BE2C (cell line): ENCODE data around the gene PRDM15. TPM values are rescaled to one million over a fixed set of nuclear protein-coding genes. Genes with fewer than 3 reads are reported as not detected.

Experiments used
- DNase-seq: peaks from one replicate; pipeline ENCODE4 v3.0.0-alpha.2; 2020
- H3K27me3 ChIP-seq: fragments of 250-450 bp; sonication (Bioruptor Pico); 2 replicates; pipeline ENCODE4 v1.5.1; 2020; ENCODE audit warnings: mild to moderate bottlenecking
- H3K36me3 ChIP-seq: fragments of 250-450 bp; sonication (Bioruptor Pico); 2 replicates; pipeline ENCODE4 v1.5.1; 2020; ENCODE audit warnings: mild to moderate bottlenecking
- H3K4me1 ChIP-seq: fragments of 250-450 bp; sonication (Bioruptor Pico); 2 replicates; pipeline ENCODE4 v1.5.1; 2020
- H3K4me3 ChIP-seq: 2 replicates; pipeline ENCODE4 v1.5.1; 2011; ENCODE audit warnings: low read depth, low read length
- H3K9me3 ChIP-seq: fragments of 250-450 bp; sonication (Bioruptor Pico); 2 replicates; pipeline ENCODE4 v1.5.1; 2020
- polyA plus RNA-seq: library from polyadenylated mRNA; unstranded; fragments of >200 nt; gene quantifications from one replicate; pipeline ENCODE4 v1.2.1, GENCODE V29; 2012; ENCODE audit warnings: low read depth, missing spikeins; ENCODE audit not compliant: insufficient read length, insufficient read depth
- TF ChIP-seq, protein P1 (sequence below): IDR thresholded peaks from 2 replicates; pipeline ENCODE4 v1.5.1; 2012; ENCODE audit warnings: mild to moderate bottlenecking, low read depth, low read length

PRDM15 gene, protein sequence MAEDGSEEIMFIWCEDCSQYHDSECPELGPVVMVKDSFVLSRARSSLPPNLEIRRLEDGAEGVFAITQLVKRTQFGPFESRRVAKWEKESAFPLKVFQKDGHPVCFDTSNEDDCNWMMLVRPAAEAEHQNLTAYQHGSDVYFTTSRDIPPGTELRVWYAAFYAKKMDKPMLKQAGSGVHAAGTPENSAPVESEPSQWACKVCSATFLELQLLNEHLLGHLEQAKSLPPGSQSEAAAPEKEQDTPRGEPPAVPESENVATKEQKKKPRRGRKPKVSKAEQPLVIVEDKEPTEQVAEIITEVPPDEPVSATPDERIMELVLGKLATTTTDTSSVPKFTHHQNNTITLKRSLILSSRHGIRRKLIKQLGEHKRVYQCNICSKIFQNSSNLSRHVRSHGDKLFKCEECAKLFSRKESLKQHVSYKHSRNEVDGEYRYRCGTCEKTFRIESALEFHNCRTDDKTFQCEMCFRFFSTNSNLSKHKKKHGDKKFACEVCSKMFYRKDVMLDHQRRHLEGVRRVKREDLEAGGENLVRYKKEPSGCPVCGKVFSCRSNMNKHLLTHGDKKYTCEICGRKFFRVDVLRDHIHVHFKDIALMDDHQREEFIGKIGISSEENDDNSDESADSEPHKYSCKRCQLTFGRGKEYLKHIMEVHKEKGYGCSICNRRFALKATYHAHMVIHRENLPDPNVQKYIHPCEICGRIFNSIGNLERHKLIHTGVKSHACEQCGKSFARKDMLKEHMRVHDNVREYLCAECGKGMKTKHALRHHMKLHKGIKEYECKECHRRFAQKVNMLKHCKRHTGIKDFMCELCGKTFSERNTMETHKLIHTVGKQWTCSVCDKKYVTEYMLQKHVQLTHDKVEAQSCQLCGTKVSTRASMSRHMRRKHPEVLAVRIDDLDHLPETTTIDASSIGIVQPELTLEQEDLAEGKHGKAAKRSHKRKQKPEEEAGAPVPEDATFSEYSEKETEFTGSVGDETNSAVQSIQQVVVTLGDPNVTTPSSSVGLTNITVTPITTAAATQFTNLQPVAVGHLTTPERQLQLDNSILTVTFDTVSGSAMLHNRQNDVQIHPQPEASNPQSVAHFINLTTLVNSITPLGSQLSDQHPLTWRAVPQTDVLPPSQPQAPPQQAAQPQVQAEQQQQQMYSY
- 11.9 TPM for polyA plus RNA-seq

DNA sequence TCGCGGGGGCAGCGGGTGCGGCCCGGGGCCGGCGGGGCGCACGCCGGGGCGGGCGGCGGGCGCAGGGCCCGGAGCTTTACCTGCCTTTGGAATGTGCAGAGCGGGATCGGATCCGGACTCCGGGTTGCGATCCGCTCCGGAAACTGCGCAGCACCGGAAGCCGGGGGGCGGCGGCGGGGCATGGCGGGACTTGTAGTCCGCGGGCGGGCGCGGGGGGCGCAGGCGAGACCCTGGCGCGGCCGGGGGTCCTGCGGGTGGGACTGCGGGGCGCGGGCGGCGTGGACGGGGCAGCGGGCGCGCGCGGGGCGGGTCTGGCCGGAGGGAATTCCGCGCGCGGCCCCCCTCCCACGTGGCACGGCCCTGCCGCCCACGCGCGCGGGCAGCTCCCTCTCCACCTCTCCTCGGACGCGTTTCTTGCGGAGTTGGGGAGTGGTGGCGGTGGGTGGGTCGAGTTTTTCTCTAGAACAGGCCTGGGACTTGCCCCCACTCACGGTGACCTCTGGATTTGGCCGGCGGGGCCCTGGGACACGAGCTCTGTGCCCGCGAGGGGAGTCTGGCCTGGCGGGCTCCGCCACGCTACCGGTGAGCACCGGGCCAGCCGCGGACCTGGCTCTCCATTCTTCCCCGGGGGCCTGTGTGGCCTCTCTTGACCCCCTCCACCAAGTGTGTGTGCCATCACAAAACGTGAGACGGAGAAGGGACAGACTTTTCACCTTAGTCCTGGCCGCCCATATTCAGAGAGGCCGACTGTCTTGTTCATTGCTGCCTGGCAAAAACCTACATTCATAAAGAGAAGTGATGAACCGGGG is at the start of gene PRDM15:
Gene PRDM15 (minus strand): TSS at position 155 of the 809 bp plus-strand sequence. CDS start 18,981 bp downstream, outside the sequence.
- Histone ChIP-seq H3K9me3 (no peaks in the 10 kb centered on the region), H3K4me1 (no peaks in the 10 kb centered on the region), H3K27me3 (no peaks in the 10 kb centered on the region), H3K4me3 (peak within 1 kb of the TSS; percentile 87), H3K36me3 (no peaks in the 10 kb centered on the region)
- DNase-seq = peak; percentile 89
- TF ChIP-seq, protein P1, sequence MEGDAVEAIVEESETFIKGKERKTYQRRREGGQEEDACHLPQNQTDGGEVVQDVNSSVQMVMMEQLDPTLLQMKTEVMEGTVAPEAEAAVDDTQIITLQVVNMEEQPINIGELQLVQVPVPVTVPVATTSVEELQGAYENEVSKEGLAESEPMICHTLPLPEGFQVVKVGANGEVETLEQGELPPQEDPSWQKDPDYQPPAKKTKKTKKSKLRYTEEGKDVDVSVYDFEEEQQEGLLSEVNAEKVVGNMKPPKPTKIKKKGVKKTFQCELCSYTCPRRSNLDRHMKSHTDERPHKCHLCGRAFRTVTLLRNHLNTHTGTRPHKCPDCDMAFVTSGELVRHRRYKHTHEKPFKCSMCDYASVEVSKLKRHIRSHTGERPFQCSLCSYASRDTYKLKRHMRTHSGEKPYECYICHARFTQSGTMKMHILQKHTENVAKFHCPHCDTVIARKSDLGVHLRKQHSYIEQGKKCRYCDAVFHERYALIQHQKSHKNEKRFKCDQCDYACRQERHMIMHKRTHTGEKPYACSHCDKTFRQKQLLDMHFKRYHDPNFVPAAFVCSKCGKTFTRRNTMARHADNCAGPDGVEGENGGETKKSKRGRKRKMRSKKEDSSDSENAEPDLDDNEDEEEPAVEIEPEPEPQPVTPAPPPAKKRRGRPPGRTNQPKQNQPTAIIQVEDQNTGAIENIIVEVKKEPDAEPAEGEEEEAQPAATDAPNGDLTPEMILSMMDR = no peak

DNA sequence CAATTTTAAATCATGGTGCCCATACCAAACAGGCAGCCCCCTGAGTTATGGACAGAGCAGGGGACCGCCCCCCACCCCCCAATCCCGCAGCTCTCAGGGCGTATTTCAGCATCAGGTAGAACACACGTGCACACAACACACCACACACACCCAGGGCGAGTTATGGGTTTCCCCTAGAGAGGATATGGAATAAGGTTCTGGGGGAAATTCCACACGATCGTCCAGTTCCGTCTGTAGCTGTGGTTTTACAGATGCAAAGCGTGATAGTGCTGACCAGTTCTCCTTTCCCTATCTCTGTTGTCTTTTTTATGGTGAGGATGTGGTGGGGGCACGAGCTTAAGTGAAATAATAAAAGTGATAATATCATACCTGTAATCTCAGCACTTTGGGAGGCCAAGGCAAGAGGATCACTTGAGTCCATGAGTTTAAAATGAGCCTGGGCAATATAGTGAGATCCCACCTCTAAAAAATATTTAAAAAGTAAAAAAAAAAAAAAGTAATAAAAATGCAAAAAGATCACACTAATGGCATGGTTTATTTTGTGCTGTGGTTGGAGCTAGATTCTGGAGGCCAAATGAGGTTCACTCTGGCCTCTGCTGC is 49.6 kb upstream of the PRDM15 start:
- Histone ChIP-seq H3K36me3 (no peaks in the 10 kb centered on the region), H3K27me3 (no peaks in the 10 kb centered on the region), H3K4me3 (no peak overlapping the region), H3K9me3 (no peaks in the 10 kb centered on the region), H3K4me1 (no peaks in the 10 kb centered on the region)
- no peak for DNase-seq
- TF ChIP-seq, protein P1 = no peak

DNA sequence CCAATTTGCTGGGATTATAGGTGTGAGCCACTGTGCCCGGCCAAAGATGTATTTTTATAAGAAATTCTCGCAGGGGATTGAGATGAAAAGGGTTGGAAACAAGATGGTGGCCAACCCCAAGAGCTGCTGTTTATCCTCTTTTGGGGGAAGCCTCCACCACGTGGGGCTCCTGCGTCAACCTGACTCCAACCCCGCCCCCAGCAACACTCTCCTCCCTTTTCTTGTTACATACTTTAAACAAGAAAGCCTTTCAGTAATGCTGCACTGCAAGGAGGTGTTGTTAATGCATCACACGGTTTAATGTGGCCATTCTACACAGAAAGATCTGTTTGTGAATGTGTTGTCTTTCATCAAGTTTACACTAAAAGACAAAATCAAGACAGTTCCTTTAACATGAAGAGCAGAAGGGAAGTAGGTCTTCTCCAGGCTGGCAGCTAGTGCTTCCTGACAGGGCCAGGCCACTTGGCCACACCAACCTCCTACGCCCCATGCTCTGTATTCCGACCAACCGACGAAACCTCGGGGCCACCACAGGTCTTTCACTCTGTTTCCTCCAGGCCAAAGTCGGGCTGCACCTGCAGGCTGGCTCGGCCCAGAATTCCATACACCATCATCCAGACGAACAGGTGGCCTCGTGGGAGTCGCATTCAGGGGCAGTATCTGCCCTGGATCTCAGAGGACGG is 48.7 kb upstream of the PRDM15 start:
- no peak overlapping the region for H3K4me3 ChIP-seq
- no peaks in the 10 kb centered on the region for H3K36me3 ChIP-seq
- DNase-seq = no peak
- H3K27me3 ChIP-seq = no peaks in the 10 kb centered on the region
- H3K4me1 ChIP-seq = no peaks in the 10 kb centered on the region
- TF ChIP-seq, protein P1 = no peak
- no peaks in the 10 kb centered on the region for H3K9me3 ChIP-seq

DNA sequence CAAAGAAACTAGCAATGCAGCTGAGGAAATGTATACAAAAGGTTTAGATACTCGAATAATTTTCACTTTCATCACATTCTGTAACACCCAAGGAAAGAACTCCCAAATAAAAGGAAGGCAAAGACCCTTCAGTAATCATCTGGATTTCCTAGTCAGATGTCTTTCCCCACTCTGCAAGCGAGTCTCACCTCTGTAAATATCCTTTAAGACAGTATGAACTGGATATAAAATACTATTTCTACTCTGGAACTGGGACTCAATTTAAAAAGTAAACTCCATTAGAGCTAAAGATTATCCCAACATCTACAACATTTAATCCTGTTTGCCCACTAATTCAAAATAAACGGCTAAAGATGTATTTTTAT is 47.6 kb upstream of the PRDM15 start:
- Histone ChIP-seq H3K4me3 (no peak overlapping the region), H3K27me3 (no peaks in the 10 kb centered on the region), H3K9me3 (no peaks in the 10 kb centered on the region), H3K4me1 (no peaks in the 10 kb centered on the region), H3K36me3 (no peaks in the 10 kb centered on the region)
- TF ChIP-seq, protein P1 = no peak
- DNase-seq = no peak
